HTERT RPE-1 (cell line): ENCODE results near the gene XPNPEP3.

Source experiments
- in situ Hi-C: fragments of 300-500 bp; cut with MboI; formaldehyde crosslinking; loops from 4 replicates; pipeline ENCODE4 v1.14.3; 2020; ENCODE audit warnings: low sequenced_read_pairs

XPNPEP3 gene

DNA sequence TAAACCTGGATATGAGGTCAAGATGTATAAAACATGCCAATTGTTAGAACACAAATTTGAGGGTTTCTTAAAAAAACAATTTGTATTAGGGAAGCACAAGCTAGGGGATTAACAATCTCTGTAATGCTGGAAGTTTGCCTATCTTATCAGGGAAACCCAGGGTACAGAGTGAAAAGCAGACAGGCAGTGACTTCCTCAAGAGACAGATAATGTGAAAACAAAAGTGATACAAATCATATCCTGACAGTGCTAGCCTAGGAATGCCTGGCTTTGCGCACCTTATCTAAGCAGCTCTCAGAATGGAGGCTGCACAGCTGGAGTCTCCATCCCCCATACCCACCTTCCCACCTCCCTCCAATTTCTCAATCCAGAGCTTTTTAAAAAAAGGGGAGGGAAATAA is 71.7 kb downstream of the XPNPEP3 start:
- in situ Hi-C loops = no loop called here

- in situ Hi-C loops = no loop called here
Measured at GRCh38 chr22:40932396-40932795, 75.4 kb downstream of the XPNPEP3 start.

- in situ Hi-C loops = no loop called here
Measured at GRCh38 chr22:40939202-40939601, 82.3 kb downstream of the XPNPEP3 start.

DNA sequence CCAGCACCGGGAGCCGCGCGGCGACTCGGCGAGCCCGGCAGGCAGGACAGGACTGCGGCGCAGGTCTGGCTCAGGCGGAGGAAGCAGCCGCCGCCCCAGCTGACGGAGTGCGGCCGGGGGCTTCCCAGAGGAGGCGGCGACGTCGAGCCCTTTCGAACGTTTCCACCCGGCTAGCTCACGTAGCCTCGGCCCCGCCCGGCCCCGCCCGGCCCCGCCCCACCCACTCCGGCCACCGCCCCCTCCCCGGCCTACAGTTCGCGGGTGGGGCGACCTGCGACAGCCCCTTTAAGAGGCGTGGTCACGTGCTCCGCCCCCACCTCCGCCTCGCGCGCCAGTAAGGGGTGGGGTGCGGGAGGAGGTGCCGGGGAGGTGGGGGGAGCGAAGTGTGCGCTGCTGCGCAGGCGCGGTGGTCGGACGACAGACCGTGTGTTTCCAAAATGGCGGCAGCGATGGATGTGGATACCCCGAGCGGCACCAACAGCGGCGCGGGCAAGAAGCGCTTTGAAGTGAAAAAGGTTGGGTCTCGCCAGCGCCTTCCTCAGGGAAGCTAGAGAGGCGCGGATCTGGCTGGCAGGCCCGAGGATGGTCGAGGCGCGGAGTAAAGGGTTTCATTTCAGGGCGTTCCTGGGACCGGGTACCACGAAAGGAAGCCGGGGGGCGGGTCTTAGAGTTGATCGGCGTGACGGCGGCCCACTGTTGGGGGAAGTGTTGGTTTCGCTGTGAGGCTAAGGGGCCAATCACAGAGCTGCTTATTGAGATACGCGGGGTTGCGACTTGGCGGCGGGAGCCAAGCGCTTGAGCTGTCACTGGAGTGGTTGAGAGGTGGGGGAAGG is 94.2 kb downstream of the XPNPEP3 start, which contains the start of gene RBX1:
RBX1 (plus strand) TSS at position 417 of the 833 bp plus-strand sequence; CDS start at position 438, 21 bp downstream.
- in situ Hi-C loops = no loop called here

DNA sequence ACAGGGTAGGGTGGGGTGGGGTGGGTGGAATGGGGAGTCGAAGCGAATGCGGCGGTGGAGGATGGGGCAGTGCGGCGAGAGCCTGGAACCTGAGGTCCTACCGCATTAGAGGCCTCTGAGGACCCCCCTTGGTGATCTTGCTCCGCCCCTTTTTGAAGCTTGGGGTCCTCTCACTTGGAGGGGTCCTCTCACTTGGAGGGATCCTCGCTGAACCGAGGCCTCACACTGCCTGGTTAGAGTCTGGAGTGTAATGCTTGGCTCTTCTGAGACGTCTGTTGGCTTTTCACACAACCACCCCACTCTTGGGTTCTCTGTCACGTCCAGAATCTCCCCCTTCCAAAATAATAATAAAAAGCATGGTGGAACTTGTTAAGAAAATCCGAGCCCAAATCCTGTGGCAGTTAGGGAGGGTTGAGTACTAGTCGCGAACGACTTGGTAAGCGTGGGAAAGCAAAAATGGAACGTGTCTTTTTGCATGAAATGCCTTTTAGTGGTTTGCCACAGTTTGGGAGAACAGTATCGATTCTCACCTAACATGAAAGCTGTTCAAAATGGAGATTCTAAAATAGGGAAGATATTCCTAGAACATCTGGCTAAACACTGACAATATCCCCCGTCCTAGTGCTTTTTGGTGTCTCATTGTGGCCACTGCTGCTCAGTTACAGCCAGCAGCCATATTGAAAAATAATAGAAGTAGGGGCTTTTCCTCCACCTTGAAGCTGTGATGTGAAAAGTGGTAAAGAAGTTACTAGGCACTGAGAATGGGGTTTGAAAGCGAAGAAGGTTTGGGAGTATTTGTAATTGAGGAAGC is 95.1 kb downstream of the XPNPEP3 start:
- in situ Hi-C loops = no loop called here

- in situ Hi-C loops = no loop called here
Measured at GRCh38 chr22:40953471-40953870, 96.5 kb downstream of the XPNPEP3 start.

DNA sequence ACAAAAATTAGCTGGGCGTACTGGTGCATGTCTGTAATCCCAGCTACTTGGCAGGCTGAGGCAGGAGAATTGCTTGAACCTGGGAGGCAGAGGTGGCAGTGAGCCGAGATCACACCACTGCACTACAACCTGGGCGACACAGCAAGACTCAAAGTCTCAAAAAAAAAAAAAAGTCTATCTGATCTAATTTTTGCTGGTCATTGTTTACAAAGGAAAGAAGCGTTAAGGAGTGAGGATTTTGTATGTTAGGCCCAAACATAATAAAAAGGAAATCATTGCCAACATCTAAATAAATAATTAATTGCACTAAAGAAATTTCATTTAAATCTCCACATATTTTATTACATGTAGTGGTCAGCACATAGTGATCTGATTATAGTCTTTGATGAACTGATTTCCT is 97.2 kb downstream of the XPNPEP3 start:
- in situ Hi-C loops = no loop called here

- in situ Hi-C loops = no loop called here
Measured at GRCh38 chr22:40955571-40955970, 98.6 kb downstream of the XPNPEP3 start.

DNA sequence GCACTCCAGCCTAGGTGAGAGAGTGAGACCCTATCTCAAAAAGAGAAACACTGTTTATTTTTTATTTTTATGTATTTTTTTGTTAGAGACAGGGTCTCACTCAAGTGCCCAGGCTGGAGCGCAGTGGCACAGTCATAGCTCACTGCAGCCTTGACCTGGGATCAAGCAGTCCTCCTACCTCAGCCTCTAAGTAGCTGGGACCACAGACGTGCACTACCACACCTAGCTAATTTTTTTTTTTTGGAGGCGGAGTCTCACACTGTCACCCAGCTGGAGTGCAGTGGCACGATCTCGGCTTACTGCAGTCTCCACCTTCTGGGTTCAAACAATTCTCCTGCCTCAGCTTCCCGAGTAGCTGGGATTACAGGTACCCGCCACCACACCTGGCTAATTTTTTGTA is 100.7 kb downstream of the XPNPEP3 start:
- in situ Hi-C loops = no loop called here

GRCh38 chr22:40958299-40958698 is 101.4 kb downstream of the XPNPEP3 start:
- in situ Hi-C loops = no loop called here

- in situ Hi-C loops = no loop called here
Measured at GRCh38 chr22:40960145-40960544, 103.2 kb downstream of the XPNPEP3 start.

DNA sequence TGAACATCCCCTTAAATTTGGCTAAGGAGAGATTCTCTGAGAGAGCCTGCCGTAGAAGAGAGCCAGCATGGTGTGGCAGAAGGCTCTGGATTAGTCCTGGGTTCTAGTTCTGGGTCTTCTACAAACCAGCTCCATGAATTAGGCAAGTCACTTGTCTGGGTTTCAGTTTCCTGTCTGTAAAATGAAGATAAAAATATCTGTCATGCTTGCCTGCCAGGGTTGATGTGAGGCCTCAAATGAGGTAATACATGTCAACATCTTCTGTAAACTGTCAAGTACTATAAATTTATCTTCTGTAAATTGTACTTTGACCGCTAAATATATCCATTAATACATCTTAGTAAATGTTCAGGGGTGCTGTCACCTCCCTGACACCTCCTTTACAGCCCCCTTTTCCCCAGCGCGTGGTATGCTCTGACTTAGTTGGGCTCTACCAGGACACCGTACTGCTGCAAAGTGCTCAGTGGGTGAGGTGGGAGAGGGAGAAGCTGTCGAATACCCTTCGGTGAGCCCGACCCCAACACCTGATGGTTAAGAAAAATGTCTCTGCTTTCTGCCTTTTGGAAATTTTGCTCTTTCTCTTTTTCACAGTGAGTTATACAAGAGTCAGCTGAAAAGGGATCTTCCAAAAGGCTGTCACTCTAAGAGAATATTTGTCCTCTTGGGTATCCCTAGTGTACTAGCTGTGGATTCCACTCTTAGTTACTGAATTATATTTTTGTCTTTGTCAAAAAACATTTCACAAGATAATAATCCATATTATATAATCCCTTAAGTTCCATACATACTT is 109.2 kb downstream of the XPNPEP3 start:
- in situ Hi-C loops = no loop called here

DNA sequence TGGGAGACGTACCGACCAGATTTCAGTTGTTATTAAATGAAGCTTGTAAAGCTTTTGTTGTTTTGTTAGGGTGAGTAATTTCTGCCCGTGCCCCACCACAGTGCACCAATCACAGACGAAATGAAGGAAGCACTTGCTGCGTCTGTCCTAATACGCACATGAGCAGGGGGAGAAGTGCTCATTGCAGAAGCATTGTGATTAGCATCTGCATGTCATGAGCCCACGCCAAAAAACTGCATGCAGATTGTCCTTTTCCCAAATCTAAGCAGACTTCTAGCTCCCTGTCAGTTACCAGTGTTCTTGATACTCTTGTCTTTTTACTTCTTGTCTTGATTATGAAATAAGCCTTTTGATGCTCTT is 109.8 kb downstream of the XPNPEP3 start:
- in situ Hi-C loops = no loop called here

DNA sequence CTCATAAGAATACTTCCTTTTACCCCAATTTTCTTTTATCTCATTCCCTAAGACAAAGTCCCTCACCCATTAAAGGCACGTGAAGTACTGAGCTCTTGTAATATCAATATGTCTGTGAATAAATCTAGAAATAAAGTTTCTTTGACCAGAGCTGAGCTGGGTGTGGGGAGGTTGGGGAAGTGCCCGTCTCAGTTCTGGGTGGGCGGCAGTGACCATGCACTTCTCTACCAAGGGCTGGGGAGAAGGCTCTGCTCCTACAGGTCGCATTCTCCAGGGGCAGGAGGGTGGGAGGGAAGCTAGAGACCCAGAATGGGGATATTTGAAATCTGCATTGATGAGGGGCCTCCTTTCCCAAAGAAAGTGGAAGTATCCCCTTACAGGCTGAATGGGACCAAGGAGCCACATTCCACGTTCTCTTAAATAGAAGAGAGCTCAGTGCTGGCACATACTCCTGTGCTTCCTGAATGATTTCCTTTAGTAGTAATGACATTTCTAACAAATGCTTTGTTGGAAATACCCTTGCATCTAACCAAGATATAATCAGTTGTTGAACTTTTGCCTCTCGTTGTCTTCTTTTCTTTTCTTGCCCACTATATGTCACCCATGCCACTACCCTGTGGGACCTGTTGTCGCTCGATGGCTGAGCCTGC is 110.3 kb downstream of the XPNPEP3 start:
- in situ Hi-C loops = no loop called here

DNA sequence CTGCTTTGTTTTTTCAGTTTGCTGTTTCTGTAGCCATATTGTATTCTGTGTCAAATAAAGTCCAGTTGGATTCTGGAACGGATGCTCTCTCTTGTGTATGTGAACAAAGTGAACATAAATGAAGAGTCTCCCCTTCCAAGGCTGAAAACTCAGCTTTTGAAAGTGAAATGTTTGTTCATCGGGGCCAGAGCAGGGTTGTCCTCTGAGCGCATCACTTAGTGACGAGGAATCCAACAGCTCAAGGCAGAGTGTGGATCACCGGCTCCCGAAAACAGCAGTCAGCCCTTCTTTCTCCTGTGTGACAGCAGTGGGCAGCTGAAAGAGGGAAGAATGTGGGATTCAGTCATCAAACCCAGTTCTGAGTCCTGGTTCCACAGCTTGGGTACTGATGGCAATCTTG is 115.6 kb downstream of the XPNPEP3 start:
- in situ Hi-C loops = no loop called here

GRCh38 chr22:40973144-40973543 is 116.2 kb downstream of the XPNPEP3 start:
- in situ Hi-C loops = no loop called here

- in situ Hi-C loops = no loop called here
Measured at GRCh38 chr22:40975366-40975765, 118.4 kb downstream of the XPNPEP3 start.

DNA sequence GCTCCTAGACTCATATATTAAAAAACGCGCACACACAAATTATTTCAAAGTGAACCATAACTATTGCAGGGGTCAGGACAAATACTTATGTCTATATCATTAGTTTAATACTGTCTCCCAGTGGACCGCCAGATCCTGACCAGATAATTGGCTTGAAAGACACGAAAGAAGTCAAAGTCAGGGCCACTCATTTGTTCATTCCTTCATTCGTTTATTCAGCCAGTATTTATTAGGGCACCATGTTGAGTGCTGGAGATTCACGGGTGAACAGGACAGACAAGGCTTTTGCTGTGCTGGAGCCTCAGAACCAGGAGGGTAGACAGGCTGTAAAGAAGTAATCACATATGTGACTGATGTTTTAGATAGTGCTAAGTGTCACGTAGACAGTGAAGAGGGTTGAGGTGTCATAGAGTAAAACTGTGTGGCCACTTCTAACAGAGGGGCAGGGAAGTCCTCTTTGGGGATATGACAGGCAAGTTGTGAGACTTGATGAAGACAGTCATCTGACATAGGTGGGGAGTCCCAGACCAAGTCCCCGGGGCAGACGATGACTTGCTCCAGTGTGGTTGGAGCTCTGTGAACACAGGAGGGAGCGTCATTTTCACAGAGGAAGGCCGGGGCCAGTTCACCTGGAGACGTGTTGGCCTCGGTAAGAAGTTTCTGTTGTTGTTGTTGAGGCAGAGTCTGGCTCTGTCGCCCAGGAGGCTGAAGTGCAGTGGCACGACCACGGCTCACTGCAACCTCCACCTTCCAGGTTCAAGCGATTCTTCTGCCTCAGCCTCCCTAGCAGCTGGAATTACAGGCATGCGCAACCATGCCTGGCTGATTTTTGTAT is 120.1 kb downstream of the XPNPEP3 start:
- in situ Hi-C loops = no loop called here

DNA sequence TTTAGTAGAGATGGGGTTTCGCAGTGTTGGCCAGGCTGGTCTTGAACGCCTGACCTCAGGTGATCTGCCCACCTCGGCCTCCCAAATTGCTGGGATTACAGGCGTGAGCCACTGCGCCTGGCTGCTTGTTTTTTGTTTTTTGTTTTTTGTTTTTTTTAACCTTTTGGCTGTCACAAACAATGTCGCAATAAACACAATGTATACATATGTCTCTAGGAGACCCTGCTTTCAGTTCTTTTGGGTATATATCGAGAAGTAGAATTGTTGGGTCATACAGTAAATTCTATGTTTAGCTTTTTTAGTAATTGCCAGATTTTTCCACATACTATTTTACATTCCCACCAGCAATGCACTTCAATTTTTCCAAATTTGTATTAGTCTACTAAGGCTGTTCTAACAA is 122.2 kb downstream of the XPNPEP3 start:
- in situ Hi-C loops = no loop called here

GRCh38 chr22:40979871-40980270 is 122.9 kb downstream of the XPNPEP3 start:
- in situ Hi-C loops = no loop called here
